DMS 273 (cell line): ENCODE results near the gene MRC2.

Experiments
- DNase-seq: peaks from one replicate; lab custom pipeline; 2025; ENCODE audit not compliant: unreplicated experiment; lab: John Stamatoyannopoulos, UW

The MRC2 gene

DNA sequence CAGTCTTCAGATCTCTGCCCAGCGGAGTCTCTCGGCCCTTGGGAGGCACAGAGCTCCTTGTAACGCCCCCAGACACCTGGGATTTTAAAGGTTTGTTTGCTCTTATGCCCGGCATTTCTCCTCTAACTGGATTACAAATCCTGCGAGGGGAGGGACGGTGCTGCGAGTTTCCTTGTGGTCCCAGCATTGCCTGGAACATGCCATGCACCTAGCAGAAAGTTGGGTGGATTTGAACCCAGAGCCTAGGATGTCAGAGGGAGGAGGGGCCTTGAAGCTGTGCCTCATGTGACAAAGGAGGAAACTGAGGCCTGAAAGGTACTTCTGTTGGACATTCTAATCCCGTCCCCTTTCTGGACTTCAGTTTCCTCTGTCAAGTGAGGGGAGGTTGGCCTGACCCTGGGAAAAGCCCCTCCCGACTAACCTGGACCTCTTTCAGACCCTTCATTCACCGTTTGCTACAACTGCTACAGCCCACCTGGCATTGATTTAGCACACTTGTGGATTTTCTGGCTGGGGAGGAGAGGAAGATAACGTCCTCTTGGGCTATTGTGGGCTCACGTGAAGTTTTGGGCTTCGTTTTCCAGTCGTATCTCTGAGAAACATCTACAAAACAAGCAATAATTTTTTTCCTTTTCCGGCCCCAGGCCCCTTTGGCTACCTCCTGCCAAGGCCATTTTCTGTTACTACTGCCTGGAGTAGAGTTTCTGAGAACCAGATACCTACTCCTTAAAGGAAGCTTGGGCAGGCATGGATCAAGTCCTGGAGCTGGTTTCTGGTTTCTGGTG is 30.9 kb downstream of the MRC2 start:
- no peak for DNase-seq

DNA sequence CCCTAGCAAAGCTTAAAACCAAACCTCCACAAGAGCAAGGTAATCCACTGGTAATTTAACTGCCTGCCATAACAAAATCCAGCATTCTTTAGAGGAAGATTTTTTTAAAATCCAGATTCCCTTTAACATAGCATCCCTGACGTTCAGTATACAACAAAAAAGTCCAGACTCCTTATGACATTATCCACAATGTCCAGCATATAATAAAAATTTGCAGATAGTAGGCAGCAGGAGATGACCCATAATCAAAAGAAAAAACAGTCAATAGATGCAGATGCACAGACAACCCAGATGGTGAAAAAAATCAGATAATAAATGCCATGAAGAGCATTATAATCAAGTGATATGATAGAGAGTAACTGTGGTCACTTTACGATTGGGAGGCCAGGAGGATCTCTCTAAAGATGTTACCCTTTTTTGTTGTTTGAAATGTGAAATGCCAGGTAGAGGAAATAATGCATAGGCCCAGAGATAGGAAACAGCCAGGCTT is 33.2 kb downstream of the MRC2 start:
- DNase-seq = no peak

DNA sequence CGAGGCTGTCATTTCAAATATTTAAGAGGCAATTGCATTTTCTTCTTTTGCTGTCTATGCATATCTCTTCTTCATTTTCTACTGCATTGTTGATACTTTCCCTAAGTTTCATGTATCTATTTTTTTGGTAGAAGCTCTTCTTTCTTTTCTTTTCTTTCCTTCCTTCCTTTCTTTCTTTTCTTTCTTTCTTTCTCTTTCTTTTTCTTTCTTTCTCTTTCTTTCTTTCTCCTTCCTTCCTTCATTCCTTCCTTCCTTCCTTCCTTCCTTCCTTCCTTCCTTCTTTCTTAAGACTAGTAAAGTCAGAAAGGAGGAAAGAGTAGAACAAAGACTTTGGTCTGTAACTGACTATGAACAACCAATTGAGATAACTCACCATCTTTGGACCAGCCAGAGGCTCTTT is 33.9 kb downstream of the MRC2 start:
- no peak for DNase-seq

DNA sequence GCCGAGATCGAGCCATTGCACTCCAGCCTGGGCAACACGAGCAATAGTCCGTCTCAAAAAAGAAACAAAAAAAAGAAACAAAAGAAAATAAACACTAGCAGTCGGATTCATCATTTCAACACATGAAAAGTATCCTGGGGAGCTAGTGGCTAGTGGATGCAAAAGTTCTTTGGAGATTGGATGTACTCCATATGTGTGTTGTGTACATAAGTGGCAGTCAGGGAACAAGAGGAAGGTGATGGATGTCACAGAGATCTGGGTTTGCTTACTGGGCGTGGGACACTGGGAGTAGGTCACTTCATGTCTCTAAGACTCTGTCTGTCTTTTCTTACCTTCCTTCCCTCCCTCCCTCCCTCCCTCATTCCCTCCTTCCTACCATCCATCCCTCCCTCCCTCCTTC is 35.4 kb downstream of the MRC2 start:
- no peak for DNase-seq

DNA sequence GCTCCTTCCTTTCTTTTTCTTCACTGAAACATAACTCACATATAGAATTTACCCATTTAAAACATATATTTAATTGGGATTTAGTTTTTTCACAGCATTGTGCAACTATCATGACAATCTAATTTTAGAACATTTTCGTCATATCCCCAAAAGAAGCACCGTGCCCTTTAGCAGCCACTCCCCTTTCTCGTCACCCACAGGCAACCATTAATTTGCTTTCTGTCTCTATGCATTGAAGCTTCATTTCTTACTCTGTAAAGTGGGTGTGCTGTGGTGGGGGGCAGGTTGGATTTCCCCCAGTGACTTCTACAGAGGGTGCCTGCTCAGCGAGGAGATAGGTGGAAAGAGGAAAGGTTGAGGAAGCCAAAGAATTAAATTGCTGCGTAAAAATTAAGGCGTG is 35.8 kb downstream of the MRC2 start:
- no peak for DNase-seq

DNA sequence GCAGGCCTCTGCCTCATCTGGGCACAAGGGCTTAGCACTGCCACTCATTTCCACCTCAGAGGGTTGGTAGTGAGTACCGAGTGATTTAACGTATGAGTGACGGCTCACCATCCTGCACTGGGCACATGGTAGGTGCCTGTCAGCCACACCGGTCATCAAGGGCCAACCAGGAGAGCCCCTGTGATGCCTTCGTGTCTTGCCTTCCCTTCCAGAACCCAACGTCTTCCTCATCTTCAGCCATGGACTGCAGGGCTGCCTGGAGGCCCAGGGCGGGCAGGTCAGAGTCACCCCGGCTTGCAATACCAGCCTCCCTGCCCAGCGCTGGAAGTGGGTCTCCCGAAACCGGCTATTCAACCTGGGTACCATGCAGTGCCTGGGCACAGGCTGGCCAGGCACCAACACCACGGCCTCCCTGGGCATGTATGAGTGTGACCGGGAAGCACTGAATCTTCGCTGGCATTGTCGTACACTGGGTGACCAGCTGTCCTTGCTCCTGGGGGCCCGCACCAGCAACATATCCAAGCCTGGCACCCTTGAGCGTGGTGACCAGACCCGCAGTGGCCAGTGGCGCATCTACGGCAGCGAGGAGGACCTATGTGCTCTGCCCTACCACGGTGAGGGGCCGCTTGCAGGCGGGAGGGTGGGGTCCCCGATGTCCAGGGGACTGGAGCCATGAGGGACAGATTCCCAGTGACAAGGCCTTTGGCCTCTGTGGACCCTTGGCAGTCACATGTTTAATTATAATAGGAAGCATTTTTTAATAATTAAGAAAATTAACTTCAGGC is 37.1 kb downstream of the MRC2 start:
- DNase-seq = no peak

DNA sequence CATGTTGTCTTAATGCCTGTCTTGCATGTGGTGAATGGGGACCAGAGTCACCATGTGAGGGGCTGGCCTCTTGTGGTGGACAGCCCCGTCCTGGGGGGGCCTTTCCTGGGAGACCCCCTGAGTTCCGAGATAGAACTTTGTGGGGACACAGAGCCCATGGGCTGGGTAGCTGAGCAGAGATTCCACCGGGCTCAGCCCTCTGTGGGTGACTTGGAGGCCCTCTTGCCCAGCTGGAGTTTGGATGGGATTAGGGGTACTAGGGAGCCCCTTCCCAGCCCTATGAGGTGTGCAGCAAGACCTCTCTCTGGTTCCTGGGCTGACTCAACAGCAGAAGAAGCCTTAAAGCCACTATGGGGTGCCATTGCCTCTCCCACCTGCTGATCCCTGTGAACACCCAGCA is 38.1 kb downstream of the MRC2 start:
- DNase-seq = no peak

DNA sequence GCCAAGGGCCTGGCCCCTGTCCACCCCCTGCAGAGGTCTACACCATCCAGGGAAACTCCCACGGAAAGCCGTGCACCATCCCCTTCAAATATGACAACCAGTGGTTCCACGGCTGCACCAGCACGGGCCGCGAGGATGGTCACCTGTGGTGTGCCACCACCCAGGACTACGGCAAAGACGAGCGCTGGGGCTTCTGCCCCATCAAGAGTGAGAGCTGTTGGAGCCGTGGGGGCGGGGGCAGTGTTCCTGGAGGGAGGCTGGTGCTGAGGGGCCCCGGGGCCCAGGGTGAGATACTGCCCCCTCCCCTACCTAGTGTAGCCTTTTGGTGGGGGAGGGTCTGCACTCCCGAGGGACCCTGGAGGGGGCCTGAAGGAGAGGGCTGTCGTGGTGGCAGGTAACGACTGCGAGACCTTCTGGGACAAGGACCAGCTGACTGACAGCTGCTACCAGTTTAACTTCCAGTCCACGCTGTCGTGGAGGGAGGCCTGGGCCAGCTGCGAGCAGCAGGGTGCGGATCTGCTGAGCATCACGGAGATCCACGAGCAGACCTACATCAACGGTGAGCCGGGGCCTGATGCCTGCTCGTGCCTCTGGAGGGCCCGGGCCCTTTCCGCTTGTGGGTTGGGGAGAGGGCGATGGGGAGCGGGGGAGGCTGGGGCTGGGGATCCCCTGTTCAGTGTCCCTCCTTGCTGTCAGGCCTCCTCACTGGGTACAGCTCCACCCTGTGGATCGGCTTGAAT is 38.8 kb downstream of the MRC2 start:
- DNase-seq = peak; percentile 32

DNA sequence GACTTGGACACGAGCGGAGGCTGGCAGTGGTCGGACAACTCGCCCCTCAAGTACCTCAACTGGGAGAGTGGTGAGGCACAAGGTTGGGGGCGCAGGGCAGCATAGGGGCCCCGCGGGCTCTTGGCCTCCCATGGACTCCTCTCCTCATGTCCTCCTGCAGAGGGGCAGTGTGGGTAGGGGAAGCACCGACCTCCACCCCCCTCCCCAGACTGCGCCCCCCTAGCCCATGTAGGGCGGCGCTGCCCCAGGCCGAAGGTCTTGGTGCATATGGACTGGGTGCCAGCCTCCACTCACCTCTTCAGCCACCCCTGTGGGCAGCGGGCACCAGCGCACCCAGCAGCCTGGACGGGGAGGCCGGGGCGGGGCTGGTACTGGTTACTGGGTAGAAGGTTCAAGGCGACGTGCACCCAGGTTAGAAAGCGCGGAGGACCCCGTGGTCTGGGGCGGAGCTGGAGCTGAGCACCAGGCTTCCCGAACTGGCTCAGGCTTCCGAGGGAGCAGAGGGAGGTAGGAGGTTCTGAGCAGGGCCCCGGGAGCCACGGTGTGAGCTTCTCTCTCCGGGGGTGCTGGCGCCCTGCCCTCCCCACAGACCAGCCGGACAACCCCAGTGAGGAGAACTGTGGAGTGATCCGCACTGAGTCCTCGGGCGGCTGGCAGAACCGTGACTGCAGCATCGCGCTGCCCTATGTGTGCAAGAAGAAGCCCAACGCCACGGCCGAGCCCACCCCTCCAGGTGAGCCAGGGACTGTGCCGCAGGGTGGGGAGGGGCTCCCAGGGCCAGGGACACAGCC is 39.5 kb downstream of the MRC2 start:
- no peak for DNase-seq

DNA sequence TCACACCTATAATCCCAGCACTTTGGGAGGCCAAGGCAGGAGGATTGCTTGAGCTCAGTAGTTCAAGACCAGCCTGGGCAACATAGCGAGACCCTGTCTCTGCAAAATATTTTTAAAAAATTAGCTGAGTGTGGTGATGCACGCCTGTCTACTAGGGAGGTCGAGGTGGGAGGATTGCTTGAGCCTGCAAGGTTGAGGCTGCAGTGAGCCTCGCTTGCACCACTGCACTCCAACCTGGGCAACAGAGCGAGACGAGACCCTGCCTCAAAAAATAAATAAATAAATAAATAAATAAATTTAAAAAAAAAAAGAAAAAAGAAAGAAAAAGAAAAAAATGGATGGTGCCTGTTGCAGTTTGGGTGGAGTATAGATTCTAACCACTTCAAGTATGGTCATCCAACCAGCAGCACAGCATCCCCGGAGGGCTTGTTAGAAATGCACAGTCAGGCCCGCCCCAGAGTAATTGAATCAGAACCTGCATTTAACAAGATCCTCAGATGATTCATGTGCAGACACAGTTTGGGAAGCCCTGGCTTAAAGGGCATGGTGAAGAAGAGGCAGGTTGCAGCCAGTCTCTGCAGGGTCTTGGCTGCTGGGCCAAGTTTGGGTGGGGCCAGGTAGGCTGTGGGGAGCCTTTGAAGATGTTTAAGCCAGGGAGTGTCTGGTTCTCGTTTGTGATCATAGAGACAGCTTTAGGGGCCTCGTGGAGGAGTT is 40.8 kb downstream of the MRC2 start:
- peak; percentile 18 for DNase-seq

DNA sequence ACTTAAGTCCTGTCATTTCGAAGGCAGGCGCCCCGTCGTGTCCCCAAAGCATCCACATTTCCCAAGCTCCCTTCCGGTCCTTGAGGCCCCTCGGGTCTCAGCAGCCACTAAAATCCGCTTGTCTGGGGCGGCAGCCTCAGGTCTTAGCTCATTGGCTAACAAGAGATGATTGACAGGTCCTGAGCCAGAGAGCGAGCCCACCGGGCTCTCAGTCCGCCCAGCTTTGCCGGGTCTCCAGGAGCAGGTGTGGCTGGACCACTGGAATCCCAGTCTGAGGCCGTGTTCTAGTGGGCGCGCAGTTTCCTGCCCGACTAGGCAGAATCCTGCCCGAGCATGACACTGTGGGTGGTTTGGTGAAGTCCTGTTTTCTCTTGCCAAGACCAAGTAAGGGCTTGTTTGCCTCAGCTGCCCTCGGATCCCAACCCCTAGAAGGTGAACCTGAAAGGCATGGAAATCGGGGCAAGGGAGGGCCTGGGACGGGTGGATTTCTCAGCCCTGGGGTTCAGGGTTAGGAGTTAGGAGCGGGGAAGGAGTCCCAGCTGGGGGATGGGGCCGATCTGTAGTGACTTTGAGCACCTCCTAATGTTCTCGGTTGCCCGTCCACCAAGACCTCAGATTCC is 42.8 kb downstream of the MRC2 start:
- peak; percentile 46 for DNase-seq

DNA sequence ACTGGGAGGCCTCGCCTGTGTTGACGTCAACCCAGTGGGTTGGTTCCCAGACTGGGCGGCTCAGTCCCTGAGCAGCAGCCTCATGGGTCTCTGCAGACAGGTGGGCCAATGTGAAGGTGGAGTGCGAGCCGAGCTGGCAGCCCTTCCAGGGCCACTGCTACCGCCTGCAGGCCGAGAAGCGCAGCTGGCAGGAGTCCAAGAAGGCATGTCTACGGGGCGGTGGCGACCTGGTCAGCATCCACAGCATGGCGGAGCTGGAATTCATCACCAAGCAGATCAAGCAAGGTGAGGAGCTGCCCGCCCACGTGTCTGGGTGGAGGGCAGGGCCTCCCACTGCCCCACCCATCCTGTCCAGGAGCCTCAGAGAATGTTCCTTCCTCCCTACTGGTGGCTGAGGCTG is 44.1 kb downstream of the MRC2 start:
- DNase-seq = peak; percentile 28

DNA sequence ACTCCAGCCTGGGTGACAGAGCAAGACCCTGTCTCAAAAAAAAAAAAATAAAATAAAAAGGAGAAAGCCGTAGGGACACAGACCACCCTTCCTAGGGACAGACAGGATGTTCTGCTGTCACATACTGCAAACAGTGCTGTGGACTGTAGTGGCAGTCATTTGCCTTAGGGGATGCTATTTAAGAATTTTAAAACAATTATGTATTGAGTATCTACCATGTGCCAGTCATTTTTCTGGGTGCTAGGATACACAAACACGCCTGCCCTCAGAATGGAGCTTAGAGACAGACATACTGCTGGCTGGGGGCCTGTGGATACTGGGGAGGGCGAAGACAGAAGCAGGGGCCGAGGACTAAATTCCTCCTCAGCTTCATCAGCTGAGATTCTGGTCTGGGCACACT is 45.5 kb downstream of the MRC2 start:
- DNase-seq = no peak

DNA sequence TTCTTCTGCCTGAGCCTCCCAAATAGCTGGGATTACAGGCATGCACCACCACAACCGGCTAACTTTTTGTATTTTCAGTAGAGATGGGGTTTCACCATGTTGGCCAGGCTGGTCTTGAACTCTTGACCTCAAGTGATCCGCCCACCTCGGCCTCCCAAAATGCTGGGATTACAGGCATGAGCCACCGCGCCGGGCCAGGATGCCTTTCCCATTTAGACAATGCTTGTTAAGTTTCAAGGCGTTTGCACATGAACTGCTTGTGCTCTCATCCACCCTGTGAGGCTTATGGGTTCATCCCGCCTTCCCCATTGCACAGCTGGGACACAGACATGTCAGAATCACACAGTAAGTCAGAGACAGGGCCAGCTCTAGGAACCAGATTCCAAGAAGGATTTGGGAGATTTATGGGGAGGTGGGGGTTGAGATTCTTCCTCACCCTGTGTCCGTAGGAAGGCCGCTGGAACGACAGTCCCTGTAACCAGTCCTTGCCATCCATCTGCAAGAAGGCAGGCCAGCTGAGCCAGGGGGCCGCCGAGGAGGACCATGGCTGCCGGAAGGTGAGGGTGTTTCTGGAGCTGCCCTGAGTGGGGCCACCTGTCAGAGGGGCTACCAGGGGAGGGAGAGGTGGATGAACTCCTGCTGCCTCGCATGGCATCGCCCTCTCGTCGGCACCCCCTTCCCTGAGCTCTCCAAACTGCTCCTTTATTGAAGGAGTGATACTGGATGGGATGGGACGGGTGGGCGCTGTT is 46.3 kb downstream of the MRC2 start:
- DNase-seq = no peak

DNA sequence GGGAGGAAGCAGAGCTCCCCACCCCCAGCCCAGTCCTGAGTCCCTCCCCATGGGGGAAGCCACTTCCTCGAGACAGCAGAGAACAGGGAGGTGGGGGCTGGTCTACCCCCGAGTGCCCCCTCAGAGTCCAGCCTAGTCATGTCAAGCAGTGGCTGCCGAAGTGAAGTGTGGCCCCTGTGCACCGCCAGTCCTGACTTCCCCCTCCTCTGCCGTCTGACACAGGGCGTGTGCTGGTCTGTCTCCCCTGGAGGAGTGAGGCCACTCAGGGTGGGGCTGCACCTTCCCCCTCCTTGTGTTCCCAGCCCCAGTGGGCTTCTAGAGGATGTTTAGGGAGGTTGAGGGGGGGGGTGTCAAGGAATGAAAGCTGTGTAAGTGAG is 46.9 kb downstream of the MRC2 start:
- no peak for DNase-seq

DNA sequence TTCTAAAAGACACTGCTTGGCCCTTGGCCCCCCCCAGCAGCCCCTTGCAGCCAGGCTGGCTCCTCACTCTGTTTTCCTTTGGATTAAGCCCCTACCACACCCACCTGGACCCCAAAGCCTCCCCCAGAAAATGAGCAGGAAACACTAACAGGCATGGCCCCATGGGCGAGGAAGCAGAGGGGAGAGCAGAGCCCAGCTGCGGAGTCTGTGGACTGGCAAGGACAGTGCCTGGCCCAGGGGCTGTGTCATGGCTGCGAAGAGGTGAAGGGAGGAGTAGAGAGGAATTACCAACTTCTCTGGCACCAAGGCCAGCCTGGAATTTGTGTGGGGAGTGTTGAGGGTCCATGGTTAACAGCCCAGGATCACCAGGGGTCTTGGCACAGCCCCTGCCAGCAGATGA is 47.4 kb downstream of the MRC2 start:
- DNase-seq = no peak

DNA sequence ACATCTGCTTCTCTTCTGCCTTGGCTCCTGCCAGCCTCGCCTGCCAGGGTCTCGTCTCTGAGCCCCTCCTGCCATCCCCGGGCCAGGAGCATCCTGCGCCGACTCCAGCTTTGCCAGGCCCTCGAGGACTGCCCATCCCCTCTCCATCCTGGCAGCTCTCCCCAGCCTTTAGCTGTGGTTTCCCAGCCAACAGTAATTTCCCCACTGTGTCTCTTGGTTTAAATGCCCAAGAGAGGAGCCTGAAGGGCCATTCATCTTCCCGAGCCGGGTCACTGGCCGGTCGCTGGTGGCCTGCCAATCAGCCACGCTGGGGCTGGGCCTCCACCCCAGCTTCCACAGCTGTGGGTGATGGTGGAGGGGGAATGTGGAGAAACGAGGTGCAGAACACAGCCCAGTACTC is 47.8 kb downstream of the MRC2 start:
- DNase-seq = no peak

DNA sequence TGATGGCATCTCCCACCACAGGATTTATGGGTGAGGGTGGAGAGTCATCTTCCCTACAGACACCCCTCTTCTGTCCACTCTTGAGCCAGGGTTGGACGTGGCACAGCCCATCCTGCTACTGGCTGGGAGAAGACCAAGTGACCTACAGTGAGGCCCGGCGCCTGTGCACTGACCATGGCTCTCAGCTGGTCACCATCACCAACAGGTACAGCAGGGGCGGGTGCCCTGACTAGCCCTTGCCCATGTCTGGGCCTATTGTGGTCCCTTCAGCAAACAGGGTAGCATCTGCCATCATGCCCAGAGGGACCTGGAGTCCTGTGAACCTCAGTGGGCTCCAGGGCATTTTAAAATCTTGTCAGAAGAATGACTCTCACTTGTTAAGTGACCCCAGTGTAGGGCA is 48.2 kb downstream of the MRC2 start:
- DNase-seq = no peak

DNA sequence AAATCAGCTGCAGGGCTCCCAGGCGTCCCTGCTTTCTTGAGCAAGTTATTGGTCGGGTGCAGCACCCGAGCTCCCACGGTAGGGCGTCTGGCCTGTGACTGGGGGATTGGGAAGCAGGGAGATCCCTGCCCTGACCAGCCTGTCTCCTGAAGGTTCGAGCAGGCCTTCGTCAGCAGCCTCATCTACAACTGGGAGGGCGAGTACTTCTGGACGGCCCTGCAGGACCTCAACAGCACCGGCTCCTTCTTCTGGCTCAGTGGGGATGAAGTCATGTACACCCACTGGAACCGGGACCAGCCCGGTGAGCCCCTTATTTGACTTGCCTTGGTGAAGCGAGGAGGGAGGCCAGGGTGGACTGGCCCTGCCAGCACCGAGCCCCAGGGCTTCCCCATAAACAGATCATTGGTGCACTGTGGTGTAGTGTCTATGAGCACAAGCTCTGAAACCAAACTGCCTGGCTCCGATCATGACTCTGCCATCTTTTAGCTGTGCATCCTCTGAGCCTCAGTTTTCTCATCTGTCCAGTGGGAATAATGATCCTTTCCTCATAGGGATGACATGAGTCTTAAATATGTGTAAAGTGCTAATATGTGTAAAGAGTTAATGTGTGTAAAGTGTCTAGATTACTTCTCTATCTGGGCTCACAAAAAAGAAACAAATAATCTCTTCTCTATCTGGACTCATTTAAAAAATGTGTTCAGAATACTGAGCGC is 48.9 kb downstream of the MRC2 start:
- no peak for DNase-seq
